GM21515 (cell line): ENCODE measurements around the gene DLGAP1.

Experiments
- ATAC-seq: cut with Tn5 transposase; IDR thresholded peaks from one replicate; pipeline ENCODE4 v1.9.1; 2021; ENCODE audit not compliant: unreplicated experiment

The DLGAP1 gene

DNA sequence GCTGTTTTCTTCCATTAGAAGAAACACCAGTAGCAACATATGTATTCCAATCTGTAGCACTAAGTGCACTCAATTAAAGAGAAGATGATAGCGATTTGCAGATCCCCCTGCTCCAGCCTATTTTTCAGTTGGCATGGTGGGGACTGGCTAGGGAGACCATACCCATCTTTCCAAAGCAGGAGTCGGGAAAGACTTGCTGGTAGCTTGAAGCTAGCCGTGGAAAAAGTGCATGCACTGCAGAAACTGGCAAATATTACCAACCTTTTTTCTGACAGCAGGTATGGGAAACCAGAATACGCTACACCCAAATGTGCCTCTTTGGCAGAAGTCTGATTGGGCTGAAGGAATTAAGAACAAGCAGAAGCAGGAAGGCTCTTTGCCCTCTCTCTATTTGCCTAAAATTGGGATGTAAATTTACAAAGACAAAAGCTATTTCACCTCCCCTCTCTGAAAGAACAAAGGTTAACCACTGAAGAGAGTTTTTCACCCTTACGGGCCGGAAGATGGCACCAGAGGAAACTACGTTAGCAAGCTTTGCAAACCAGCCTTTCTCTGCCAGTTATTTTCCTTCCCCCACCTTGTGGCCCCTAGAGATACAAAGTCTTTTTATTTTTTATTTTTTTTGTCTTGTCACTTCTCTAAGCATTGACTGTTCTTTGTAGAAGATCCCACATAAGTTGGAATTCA lies 273.1 kb downstream of the DLGAP1 start:
- no peak for ATAC-seq

DNA sequence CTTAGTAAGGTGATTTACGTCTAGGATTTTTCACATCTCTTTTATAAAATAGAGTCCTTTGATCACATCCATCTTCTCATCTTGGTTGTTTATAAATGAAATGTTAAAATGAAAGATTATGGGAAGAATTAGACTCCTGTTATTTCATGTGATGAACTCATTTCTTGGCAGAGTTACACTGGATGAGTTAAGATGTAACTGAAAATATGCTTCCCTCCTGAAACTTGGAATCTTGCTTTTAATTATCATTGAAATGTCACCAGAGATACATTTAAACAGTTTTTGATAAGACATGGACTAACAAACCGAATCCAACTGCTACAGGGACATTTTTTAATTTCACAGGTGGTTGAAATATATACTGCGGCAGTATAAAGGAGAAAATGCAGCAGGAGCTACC lies 274.0 kb downstream of the DLGAP1 start:
- no peak for ATAC-seq

DNA sequence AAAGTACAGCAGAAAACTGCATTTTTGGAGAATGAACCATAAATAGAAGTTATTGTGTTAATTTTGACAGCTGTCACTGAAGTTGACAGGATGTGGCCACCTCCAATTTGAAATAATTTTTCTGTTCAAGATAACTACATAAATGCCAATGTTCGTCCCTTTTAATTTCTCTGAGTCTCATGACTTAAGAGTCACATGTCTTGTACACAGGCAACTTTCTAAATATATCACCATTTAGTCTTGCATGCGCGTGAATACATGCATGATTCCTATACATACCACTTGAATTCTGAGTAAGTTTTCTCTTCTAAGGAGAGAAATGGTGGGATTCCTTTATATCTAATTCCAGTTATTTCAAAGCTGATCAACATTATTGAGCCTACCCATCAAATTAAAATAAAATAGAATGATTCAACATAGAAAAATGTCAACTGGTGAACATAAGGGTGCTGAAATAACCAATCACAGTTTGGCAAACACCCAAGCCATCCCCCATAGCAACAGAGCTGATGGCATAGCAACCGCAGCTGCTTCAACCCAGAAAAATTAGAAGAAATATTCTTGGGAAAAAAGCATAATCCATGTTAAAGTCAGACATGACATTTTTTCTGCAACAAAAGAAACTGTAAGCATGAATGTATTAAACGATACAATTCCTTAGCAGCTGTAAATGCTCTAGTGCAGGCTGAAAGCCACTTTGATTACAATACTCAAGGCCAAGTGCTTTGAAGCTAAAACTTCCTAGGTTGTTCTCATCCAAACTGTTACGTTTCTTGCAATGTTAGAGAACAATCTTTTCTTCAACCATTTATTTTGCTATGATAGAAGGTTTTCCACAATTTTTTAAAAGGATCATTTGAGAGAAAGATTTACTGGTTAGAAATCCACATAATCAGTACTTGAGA lies 282.7 kb downstream of the DLGAP1 start:
- ATAC-seq = no peak

DNA sequence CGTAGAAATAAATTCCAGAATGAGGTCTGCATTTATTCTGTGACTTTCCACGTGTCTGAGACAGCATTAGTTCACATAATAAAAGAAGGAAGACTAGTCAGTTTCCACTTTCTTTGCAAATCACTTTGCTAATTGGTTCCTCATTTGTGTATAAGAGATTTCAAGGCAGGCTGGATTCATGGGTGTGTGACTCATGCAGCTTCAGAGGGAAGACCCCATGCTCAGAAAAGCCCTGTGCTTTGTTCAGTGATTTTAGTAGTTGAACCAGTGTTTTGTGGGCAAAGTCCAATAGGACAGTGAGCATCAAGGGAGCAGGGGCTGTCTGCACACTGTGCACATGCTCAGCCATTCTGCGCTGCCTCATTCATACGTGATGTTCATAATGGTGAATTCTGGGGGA lies 297.8 kb downstream of the DLGAP1 start:
- no peak for ATAC-seq

DNA sequence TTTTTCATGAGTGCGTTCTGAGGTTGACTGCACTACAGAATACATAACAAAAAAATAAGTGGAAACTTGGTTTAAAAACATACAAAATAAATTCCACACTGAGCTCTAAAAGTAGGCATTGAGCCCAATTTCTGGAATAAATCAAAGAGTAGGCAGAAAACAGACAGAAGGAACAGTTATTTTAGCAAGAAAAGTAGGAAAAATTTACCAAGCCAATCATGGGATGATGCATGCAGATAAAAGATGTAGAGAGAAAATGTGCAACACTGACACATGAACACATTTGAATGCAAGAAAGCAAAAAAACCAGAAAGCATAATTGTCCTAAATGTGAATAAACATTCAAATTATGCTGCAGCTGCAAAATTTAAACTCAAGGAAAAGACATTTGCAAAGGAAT lies 308.3 kb downstream of the DLGAP1 start:
- no peak for ATAC-seq

DNA sequence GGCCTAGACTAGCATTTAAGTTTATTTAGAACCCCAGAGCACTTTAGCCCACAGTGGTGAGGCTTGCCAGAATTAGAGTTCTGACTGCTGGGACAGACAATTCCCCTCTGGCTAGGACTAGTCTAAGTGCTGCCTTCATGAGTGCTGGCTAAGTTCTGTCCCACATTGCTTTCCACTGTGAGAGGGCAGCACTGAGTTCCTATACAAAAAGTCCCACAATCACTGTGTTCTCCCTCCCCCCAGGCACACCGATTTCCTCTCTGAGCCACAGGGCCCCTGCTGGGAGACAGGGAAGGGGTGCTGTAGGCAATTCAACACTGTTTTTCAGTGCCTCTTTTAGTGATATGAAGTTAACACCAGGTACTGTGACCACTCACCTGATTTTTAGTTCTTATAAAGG lies 310.9 kb downstream of the DLGAP1 start:
- no peak for ATAC-seq

DNA sequence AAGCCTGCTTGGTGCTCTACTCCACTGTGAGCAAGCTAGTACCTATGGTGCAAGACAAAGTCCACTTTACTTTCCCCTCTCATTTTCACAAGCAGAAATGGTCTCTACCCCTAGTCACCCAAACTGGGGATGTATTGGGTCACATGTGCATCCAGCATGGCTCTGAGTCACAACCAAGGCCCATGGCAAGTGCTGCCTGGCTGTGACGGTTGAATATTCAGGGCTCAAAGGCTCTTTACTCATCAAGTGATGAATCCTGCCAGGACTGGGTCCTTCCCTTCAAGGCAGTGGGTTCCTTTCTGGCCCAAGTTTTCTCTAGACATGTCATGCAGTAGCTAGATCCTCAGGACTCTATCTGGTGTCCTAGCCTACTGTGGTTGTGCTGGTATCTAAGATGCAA lies 311.5 kb downstream of the DLGAP1 start:
- ATAC-seq = no peak

DNA sequence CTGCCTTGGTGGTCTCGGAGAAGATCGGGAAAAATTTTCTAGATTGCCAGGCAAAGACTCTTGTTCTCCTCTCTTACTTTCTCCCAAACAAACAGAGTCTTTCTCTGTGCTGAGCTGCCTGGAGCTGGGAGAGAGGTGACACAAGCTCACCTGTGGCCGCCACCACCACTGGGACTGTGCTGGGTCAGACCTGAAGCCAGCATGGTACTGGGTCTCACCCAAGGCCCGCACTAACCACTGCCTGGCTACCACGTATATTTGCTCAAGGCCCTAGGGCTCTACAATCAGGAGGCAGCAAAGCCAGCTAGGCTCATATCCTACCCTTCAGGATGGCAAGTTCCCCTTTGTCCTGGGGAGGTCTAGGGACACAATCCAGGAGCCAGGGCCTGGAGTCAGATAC lies 312.2 kb downstream of the DLGAP1 start:
- ATAC-seq = no peak

DNA sequence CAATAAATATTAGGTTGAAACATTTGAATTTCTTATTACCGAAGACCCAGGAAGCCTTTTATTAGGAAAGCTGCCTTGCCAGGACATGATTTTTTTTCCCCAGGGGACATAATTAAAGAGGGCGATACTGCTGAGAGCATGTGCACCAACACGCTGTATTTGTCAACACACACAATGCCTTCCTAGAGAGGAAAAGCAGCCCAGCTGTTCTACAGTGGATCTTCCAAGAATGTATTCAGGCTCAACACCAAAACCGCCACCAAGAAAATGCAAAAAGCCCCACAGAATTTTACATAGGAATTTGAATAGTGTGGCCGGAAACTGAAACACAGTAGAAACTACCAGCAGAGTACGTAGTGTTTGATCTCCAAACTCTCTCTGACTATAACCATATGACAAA lies 320.4 kb downstream of the DLGAP1 start:
- no peak for ATAC-seq

DNA sequence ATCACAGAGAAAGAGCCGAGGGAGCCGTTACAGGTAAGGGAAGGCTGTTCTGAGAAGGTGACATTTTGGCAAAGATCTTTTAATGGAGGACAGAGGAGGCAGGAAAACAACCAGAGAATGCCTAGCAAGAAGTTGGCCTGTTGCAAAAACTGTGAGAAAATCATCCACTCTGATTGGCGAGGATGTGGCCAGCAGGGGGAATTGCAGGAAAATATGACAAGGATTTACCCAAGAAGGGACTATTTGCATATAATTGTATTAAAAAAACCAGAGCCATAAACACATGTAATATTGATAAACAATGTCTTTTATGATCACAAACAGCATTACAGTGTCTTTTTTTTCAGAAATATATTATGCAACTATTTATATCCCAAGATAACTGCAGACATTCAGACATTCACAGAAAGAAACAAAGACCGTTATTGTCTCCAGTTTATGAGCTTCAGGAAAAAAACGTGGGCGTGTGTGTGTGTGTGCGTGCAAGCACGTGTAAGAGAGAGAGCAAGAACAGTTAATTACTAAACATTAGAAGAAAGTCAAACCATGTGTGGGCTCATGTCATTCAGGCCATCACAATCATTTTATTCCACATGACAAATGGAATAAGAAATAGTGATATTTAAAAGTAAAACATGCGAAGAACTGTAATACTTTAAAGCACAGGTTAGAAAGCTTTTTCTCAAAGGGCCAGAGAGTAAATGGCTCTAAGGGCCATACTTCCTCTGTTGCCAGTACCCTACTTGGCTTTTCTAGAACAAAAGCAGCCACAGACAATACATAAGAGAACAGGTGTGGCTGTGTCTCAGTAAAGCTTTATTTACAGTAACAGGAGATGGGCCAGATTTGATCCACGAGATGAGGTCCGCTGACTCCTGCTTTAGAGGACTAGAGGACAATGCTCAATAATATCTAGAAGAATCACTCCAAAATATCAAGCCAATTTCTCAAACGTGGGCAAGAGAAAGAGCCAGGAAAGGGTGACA lies 324.1 kb downstream of the DLGAP1 start:
- ATAC-seq = no peak

DNA sequence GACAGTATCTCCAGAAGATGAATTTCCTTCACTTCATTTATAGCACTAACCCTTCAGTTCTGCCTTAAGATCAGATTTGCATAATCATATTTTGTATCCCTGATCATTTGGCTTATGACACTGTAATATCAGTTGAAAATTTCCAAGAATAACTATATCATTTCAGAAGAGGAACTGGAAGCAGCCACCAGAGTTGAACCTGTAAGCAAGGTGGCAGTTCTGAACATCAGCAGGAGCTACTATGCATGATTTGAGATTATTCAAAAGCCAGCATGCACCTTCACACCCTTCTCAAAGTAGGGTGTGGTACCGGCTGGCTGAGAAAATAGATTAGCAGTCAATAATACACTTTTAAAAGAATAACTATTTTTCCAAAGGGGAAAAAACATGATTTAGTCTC lies 328.2 kb downstream of the DLGAP1 start:
- ATAC-seq = no peak

DNA sequence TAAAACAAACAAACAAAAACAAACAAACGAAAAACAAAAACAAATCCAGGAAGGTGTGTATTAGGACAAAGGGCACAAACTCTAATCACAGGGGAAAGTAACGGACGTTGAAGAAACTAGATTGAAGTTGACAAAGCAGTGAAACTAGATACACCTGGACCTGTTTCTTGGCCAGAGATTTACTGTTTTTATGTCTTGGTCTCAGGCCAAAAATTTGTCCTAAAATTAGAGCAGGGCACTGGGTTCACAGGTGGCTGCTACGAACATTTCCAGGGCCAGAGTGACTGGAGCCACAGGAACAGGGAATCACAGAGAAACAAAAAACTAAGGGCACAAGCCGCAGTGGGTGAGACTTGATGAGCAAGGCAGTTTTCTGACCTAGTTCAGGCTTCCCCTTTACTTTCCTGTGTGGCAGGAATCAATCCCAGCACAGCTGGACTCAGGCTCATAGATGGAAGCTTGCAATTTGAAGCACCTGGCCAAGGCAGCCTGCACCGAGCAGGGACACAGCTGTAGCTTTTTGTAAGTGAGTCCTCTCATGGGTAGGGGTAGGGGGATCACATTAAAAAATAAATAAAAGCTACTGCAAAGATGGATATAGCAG lies 329.4 kb downstream of the DLGAP1 start:
- no peak for ATAC-seq

DNA sequence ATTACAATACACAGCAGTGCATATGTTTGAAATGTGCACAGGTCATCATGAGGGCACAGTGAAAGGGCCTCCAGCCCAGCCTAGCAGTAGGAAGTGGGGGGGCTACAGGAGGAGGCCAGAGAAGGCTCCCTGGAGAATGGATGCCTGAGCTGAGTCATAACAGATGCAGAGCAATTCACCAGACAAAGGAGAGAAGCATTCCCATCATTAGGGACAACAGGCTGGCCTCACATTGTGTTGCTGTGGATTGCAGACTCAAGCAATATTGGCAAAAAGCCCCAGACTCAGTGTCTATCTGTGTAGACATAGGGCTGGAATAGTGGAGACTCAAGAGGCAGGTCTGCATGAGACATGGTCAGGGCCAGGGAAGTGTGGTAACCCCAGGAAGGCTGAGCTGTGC lies 329.9 kb downstream of the DLGAP1 start:
- ATAC-seq = no peak

DNA sequence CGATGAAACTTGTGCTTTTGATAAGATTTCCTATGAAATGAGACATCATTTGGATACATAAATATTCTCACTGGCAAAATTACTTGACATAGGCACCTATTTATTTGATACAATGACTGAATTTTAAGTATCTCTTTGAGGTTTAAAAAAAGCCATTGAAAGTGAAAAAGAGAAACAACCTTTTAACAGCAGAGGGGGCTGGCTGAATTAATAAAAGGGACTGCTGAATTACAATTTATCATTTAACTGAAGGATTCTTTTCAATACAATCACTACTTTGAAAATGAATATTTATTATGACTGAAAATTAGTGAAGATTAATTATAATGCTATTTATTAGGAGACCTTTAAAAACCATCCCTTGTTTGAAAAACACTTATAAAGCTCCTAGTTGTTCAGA lies 335.3 kb downstream of the DLGAP1 start:
- no peak for ATAC-seq

DNA sequence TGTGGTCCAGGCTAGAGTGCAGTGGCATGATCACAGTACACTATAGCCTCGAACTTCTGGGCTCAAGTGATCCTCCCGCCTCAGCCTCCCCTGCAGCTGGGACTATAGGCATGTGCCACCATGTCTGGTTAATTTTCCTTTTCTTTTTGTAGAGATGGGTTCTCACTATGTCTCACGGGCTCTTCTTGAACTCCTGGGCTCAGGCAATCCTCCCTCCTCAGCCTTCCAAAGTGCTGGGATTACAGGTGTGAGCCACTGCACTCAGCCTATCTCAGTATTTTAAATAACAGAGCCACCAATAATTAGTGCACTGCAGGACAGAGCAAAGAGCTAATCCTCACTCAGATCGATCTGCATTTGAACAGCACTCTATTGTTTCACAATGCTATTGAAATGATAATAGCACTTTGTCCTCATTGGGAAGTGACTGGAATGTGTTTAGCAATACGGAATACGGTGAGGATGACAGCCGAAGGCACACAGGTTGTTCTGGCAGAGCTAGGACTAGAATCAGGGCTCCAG lies 335.9 kb downstream of the DLGAP1 start:
- no peak for ATAC-seq

DNA sequence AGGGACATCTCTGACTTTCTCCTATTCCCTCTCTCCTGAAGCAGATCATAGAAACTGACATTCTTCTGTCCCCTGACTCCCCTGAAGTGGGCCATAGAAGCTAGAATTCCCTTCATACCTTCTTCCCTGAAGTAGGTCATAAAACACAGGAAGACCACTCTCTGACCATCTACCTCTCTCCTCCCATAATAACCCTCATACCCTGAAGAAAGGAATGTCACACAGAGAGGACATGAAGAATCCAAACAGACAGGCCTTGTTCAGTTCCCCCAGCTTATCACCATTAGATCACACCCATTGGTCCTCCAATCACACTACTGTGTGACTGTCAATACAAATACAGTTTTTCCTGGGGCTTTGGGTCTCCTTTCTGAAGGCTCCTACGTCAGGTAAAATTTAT lies 347.1 kb downstream of the DLGAP1 start:
- ATAC-seq = no peak

DNA sequence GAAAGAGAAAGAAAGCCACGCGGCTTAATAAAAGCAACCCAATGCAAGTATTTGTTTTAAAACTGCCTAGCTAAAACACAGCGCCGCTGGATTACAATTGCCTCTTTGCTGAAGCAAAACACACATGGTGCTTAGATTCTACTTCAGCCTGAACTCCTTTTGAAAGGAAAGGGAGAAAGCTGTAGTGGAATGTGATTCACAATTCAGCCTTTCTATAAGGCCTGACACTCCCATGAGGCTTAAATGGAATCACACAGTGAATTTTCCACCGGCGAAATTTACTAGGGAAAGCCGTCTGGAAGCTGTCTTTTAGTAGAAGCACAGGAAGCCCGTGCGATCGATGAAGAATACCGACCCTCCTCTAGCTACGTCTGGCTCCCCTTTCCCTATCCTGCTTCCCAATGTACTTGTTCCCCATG lies 348.0 kb downstream of the DLGAP1 start:
- ATAC-seq = no peak

DNA sequence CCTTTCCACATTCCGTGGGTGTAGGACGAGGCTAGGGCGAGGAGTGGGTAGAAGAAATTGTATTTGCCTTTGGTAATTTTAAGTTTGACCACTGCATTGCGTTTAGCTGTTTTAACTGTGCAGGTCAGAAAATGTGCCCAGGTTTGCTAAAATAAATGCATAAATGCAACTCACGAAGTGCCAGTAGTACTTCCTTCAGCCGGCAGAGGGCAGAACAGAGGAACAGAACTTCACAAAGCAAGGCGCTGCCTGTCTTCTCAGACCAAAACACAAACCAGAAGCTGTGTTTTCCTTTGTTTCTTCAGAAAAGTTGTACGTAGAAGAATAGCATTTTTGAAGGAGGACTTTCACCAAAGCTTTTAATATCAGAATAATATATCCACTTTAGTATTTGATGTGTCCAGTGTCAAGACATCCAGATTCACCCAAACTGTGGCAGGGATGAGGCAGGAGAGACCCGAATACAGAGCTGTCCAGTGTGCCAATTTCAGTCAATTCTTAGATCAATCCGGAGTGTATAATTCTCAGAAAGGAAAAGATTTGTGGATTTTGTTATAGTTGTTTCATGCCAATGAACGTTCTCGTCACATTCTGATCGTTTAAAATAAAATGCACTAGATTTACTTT lies 348.6 kb downstream of the DLGAP1 start:
- ATAC-seq = no peak

DNA sequence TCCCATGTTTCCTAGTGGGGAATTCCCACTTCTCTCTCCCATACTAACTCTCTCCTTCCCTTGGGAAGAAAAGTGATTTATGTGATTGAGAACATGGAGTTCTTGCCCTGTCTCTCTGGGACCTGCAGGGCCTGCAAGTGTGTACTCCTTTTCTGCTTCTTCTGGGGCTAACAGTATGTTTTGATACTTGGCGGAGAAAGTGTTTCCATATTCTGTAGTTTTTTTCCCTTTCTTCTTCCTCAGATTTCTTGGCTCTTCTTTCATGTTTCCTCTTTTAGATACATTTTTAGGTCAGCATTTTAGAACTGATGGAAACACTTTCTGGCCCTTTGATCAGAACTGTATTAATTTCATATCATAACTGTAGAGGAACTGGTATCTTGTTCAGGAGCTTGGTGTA lies 352.2 kb downstream of the DLGAP1 start:
- ATAC-seq = no peak

DNA sequence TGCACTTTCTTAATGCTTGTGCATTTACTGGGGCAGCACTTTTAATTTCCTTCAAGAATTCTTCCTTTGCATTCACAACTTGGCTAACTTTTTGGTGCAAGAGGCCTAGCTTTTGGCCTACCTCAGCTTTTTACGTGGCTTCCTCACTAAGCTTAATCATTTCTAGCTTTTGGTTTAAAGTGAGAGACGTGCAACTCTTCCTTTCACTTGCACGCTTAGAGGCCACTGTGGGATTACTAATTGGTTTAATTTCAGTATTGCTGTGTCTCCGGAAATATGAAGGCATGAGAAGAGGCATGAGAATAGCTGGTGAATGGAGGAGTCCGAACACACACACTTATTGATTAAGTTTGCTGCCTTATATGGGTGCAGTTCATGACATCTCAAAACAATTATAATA lies 354.1 kb downstream of the DLGAP1 start:
- no peak for ATAC-seq
